Neural cell (in vitro differentiated cells): ENCODE results near the gene TRAPPC10. TPM values are rescaled to one million over a fixed set of nuclear protein-coding genes. Genes with fewer than 3 reads are reported as not detected.

Experiments
- H2AFZ ChIP-seq: fragments of 200-600, 300-800 bp; sonication (generic), shearing (Covaris generic); 2 replicates; pipeline ENCODE4 v1.6.0; 2014; ENCODE audit warnings: low read depth, mild to moderate bottlenecking, antibody characterized with exemption, low read length, moderate library complexity
- H3F3A ChIP-seq: fragments of 200-600 bp; shearing (Covaris generic); 2 replicates; pipeline ENCODE4 v1.6.1; 2016; ENCODE audit warnings: mild to moderate bottlenecking, moderate library complexity, mixed read lengths, antibody characterized with exemption, low read length; ENCODE audit not compliant: insufficient read depth, poor library complexity, severe bottlenecking
- H3K27ac ChIP-seq: fragments of 200-600, 300-800 bp; sonication (generic), shearing (Covaris generic); 2 replicates; pipeline ENCODE4 v1.5.1; 2014; ENCODE audit warnings: mild to moderate bottlenecking, low read length, moderate library complexity
- H3K27me3 ChIP-seq: fragments of 300-800, 200-600 bp; sonication (generic), shearing (Covaris generic); 2 replicates; pipeline ENCODE4 v1.6.0; 2014; ENCODE audit warnings: mild to moderate bottlenecking, low read depth, low read length, moderate library complexity; ENCODE audit not compliant: insufficient read depth
- H3K36me3 ChIP-seq: fragments of 300-800, 200-600 bp; sonication (generic), shearing (Covaris generic); 2 replicates; pipeline ENCODE4 v1.5.1; 2014; ENCODE audit warnings: mild to moderate bottlenecking, antibody characterized with exemption, low read length, moderate library complexity; ENCODE audit not compliant: insufficient read depth
- H3K4me2 ChIP-seq: fragments of 300-800, 200-600 bp; sonication (generic), shearing (Covaris generic); 2 replicates; pipeline ENCODE4 v1.6.0; 2014; ENCODE audit warnings: mild to moderate bottlenecking, low read length
- H3K4me3 ChIP-seq: fragments of 300-800, 200-600 bp; sonication (generic), shearing (Covaris generic); 2 replicates; pipeline ENCODE4 v1.5.1; 2014; ENCODE audit warnings: mild to moderate bottlenecking, low read length, moderate library complexity
- H3K79me2 ChIP-seq: fragments of 200-600 bp; shearing (Covaris generic); replicated peaks from 2 replicates; pipeline ENCODE4 v1.6.0; 2014; ENCODE audit warnings: mild to moderate bottlenecking, low read length, moderate library complexity; ENCODE audit not compliant: insufficient read depth
- H3K9ac ChIP-seq: fragments of 300-800, 200-600 bp; sonication (generic), shearing (Covaris generic); 2 replicates; pipeline ENCODE4 v1.6.1; 2016; ENCODE audit warnings: mild to moderate bottlenecking, low read length, mixed read lengths
- H3K9me2 ChIP-seq: fragments of 200-600 bp; shearing (Covaris generic); 2 replicates; pipeline ENCODE4 v1.6.1; 2016; ENCODE audit warnings: mild to moderate bottlenecking, low read length, mixed read lengths; ENCODE audit not compliant: insufficient read depth
- H3K9me3 ChIP-seq: fragments of 200-600, 300-800 bp; sonication (generic), shearing (Covaris generic); 2 replicates; pipeline ENCODE4 v1.6.1; 2016; ENCODE audit warnings: mild to moderate bottlenecking, mixed run types, low read length, moderate library complexity, mixed read lengths
- H4K20me1 ChIP-seq: fragments of 200-600 bp; shearing (Covaris generic); 2 replicates; pipeline ENCODE4 v1.6.1; 2016; ENCODE audit warnings: mild to moderate bottlenecking, mixed run types; ENCODE audit not compliant: insufficient read depth
- CTCF ChIP-seq: fragments of 450-650 bp; IDR thresholded peaks from 2 replicates; pipeline ENCODE4 v1.5.1; 2014; ENCODE audit warnings: antibody characterized with exemption, mild to moderate bottlenecking, moderate library complexity; ENCODE audit not compliant: poor library complexity, severe bottlenecking
- EP300 ChIP-seq: fragments of 450-650 bp; conservative IDR thresholded peaks from 2 replicates; pipeline ENCODE4 v1.6.1; 2014; ENCODE audit warnings: antibody characterized with exemption, mild to moderate bottlenecking, moderate library complexity; ENCODE audit not compliant: poor library complexity, severe bottlenecking
- EZH2 ChIP-seq: fragments of 200-600, 300-800 bp; shearing (Covaris generic), sonication (generic); IDR thresholded peaks from 2 replicates; pipeline ENCODE4 v1.6.1; 2014; ENCODE audit warnings: antibody characterized with exemption, low read length, borderline replicate concordance, mild to moderate bottlenecking; ENCODE audit not compliant: insufficient read depth, poor library complexity, severe bottlenecking
- MXI1 ChIP-seq: fragments of 450-650 bp; conservative IDR thresholded peaks from 2 replicates; pipeline ENCODE4 v1.6.1; 2014; ENCODE audit warnings: antibody characterized with exemption, mild to moderate bottlenecking; ENCODE audit not compliant: poor library complexity, severe bottlenecking
- POLR2AphosphoS5 ChIP-seq: IDR thresholded peaks from 2 replicates; pipeline ENCODE4 v1.6.1; 2012
- RAD21 ChIP-seq: fragments of 450-650 bp; conservative IDR thresholded peaks from 2 replicates; pipeline ENCODE4 v1.6.1; 2014; ENCODE audit warnings: antibody characterized with exemption, mild to moderate bottlenecking, moderate library complexity
- SMC3 ChIP-seq: fragments of 450-650 bp; conservative IDR thresholded peaks from 2 replicates; pipeline ENCODE4 v1.6.1; 2014; ENCODE audit warnings: antibody characterized with exemption, mild to moderate bottlenecking, moderate library complexity; ENCODE audit not compliant: poor library complexity
- TAF1 ChIP-seq: IDR thresholded peaks from 2 replicates; pipeline ENCODE4 v1.6.1; 2012; ENCODE audit warnings: low read depth
- polyA plus RNA-seq: library from polyadenylated mRNA; depleted of rRNA; stranded (reverse); fragments of >200 nt; gene quantifications from 2 replicates; pipeline ENCODE4 v1.2.3, GENCODE V29; 2014
- TF ChIP-seq, protein P1 (sequence below): IDR thresholded peaks from 2 replicates; pipeline ENCODE4 v1.6.1; 2012; ENCODE audit warnings: borderline replicate concordance

Gene TRAPPC10
- polyA plus RNA-seq, 1 donor from 2014 or later, result 17.8 TPM

- H3K4me2 ChIP-seq, result no peak overlapping the region
- H3K27ac ChIP-seq, result no peak overlapping the region
- H3K79me2 ChIP-seq, result no peaks in the 10 kb centered on the region
- peaks cover 14% of the 10 kb centered on the region for H3K36me3 ChIP-seq
- H4K20me1 ChIP-seq, result no peaks in the 10 kb centered on the region
- H3F3A ChIP-seq, result no peaks in the 10 kb centered on the region
- H3K4me3 ChIP-seq, result no peak overlapping the region
- TF ChIP-seq TAF1, result no peak
- TF ChIP-seq EP300, result no peak
- TF ChIP-seq EZH2, result no peak
- TF ChIP-seq RAD21, result no peak
- TF ChIP-seq CTCF, result no peak
- no peak for TF ChIP-seq SMC3
- TF ChIP-seq MXI1, result no peak
- TF ChIP-seq, protein P1, sequence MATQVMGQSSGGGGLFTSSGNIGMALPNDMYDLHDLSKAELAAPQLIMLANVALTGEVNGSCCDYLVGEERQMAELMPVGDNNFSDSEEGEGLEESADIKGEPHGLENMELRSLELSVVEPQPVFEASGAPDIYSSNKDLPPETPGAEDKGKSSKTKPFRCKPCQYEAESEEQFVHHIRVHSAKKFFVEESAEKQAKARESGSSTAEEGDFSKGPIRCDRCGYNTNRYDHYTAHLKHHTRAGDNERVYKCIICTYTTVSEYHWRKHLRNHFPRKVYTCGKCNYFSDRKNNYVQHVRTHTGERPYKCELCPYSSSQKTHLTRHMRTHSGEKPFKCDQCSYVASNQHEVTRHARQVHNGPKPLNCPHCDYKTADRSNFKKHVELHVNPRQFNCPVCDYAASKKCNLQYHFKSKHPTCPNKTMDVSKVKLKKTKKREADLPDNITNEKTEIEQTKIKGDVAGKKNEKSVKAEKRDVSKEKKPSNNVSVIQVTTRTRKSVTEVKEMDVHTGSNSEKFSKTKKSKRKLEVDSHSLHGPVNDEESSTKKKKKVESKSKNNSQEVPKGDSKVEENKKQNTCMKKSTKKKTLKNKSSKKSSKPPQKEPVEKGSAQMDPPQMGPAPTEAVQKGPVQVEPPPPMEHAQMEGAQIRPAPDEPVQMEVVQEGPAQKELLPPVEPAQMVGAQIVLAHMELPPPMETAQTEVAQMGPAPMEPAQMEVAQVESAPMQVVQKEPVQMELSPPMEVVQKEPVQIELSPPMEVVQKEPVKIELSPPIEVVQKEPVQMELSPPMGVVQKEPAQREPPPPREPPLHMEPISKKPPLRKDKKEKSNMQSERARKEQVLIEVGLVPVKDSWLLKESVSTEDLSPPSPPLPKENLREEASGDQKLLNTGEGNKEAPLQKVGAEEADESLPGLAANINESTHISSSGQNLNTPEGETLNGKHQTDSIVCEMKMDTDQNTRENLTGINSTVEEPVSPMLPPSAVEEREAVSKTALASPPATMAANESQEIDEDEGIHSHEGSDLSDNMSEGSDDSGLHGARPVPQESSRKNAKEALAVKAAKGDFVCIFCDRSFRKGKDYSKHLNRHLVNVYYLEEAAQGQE, result no peak
- H3K9me3 ChIP-seq, result no peaks in the 10 kb centered on the region
- H3K9ac ChIP-seq, result no peak overlapping the region
- no peak overlapping the region for H2AFZ ChIP-seq
- H3K9me2 ChIP-seq, result no peaks in the 10 kb centered on the region
- H3K27me3 ChIP-seq, result no peaks in the 10 kb centered on the region
Measured at GRCh38 chr21:44054710-44055109, 42.6 kb downstream of the TRAPPC10 start.

DNA sequence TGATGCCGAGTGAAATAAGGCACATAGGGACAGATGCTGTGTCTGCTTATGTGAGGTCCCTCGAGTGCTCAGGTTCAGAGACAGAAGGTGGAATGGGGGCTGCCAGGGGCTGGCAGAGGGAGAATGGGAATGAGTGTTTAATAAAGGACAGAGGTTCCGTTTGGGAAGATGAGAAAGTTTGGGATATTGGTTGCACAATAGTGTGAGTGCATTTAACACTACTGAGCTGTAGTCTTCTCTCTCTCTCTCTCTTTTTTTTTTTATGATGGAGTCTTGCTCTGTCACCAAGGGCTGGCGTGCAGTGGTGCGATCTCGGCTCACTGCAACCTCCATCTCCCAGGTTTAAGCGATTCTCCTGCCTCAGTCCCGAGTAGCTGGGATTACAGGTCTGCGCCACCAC lies 44.9 kb downstream of the TRAPPC10 start:
- Histone ChIP-seq H3K4me3 (no peak overlapping the region), H3K79me2 (no peaks in the 10 kb centered on the region), H3K9me2 (no peaks in the 10 kb centered on the region), H2AFZ (no peak overlapping the region), H3K36me3 (peaks cover 14% of the 10 kb centered on the region), H3K9ac (no peak overlapping the region), H3K4me2 (no peak overlapping the region), H4K20me1 (no peaks in the 10 kb centered on the region), H3F3A (no peaks in the 10 kb centered on the region), H3K27me3 (no peaks in the 10 kb centered on the region), H3K27ac (no peak overlapping the region), H3K9me3 (no peaks in the 10 kb centered on the region)
- TF ChIP-seq CTCF, result no peak
- no peak for TF ChIP-seq EZH2
- TF ChIP-seq RAD21, result no peak
- no peak for TF ChIP-seq MXI1
- TF ChIP-seq TAF1, result no peak
- no peak for TF ChIP-seq POLR2AphosphoS5
- TF ChIP-seq, protein P1, result no peak
- no peak for TF ChIP-seq SMC3
- no peak for TF ChIP-seq EP300
